Ascending aorta (tissue), 2 donors: Measurements from ENCODE around the gene RANBP3. TPM values are rescaled to one million over a fixed set of nuclear protein-coding genes. Genes with fewer than 3 reads are reported as not detected.

ENCODE experiments used
- DNase-seq, 2 donors: peaks; one replicate each; pipeline ENCODE4 v3.0.0-alpha.2; 2019; ENCODE audit warnings: low spot score in 2 of 2
- H3K27ac ChIP-seq, 2 donors: fragments of 200-600 bp; sonication (generic); one replicate each; pipeline ENCODE4 v1.5.1; 2016 to 2017; ENCODE audit warnings: mild to moderate bottlenecking in 1 of 2
- H3K27me3 ChIP-seq: fragments of 200-600 bp; sonication (generic); one replicate; pipeline ENCODE4 v1.5.1; 2017
- H3K36me3 ChIP-seq, 2 donors: fragments of 200-600 bp; sonication (generic); one replicate each; pipeline ENCODE4 v1.5.1; 2016
- H3K4me1 ChIP-seq, 2 donors: fragments of 200-600 bp; sonication (generic); one replicate each; pipeline ENCODE4 v1.5.1; 2016 to 2017; ENCODE audit warnings: mild to moderate bottlenecking in 1 of 2
- H3K4me3 ChIP-seq, 2 donors: fragments of 200-600 bp; sonication (generic); one replicate each; pipeline ENCODE4 v1.5.1; 2016 to 2017; ENCODE audit warnings: mild to moderate bottlenecking in 1 of 2
- H3K9me3 ChIP-seq, 2 donors: fragments of 200-600 bp; sonication (generic); one replicate each; pipeline ENCODE4 v1.5.1; 2016
- intact Hi-C: fragments of 100-400 bp; cut with DNase I; formaldehyde crosslinking; loops from one replicate; pipeline ENCODE4 v1.15.1; 2023
- total RNA-seq: library from RNA; depleted of rRNA; stranded (reverse); fragments of >200 nt; gene quantifications from one replicate; pipeline ENCODE4 v1.1.0, GENCODE V29; 2016
- TF ChIP-seq, protein P1 (sequence below), 3 experiments: fragments of 200-600 bp in 2 of 3; fragments of 450-650 bp in 1 of 3; sonication (generic) in 2 of 3; IDR thresholded peaks; one replicate each; pipeline ENCODE4 v1.5.1; 2016 to 2019; ENCODE audit warnings: antibody characterized with exemption in 3 of 3, mild to moderate bottlenecking in 1 of 3, moderate library complexity in 1 of 3

Gene RANBP3
- total RNA-seq, 1 donor from 2014 or later: 48.0 TPM

DNA sequence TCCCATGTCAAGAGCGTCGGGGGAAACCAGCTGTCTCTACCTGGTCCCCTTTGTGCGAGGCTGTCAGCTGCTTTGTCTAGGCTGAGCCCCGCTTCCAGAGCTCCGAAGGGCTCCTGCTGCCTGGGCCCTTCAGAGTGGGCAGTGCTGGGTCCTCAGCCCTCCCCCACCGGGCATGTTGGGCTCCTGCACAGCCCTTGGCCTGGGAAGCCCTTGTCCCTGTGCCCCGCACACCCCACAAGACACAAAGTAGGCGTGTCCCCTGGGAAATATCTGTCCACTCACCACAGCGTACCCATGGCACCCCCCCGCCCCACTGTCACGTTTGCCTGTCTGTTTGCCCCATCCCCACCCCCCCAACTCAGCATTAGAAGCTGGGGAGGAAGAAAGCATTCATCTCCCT lies 39.6 kb upstream of the RANBP3 start:
- TF ChIP-seq, protein P1, sequence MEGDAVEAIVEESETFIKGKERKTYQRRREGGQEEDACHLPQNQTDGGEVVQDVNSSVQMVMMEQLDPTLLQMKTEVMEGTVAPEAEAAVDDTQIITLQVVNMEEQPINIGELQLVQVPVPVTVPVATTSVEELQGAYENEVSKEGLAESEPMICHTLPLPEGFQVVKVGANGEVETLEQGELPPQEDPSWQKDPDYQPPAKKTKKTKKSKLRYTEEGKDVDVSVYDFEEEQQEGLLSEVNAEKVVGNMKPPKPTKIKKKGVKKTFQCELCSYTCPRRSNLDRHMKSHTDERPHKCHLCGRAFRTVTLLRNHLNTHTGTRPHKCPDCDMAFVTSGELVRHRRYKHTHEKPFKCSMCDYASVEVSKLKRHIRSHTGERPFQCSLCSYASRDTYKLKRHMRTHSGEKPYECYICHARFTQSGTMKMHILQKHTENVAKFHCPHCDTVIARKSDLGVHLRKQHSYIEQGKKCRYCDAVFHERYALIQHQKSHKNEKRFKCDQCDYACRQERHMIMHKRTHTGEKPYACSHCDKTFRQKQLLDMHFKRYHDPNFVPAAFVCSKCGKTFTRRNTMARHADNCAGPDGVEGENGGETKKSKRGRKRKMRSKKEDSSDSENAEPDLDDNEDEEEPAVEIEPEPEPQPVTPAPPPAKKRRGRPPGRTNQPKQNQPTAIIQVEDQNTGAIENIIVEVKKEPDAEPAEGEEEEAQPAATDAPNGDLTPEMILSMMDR (IDR thresholded peaks at IDR 0.05): no peak
- Histone ChIP-seq H3K27me3 (no peaks in the 10 kb centered on the region), H3K4me3 (no peak overlapping the region), H3K36me3 (peaks cover 0 to 36% of the 10 kb centered on the region in 2 donors), H3K4me1 (no peaks in the 10 kb centered on the region), H3K27ac (no peak overlapping the region), H3K9me3 (no peaks in the 10 kb centered on the region)
- no peak for DNase-seq
- intact Hi-C loops: no loop called here

DNA sequence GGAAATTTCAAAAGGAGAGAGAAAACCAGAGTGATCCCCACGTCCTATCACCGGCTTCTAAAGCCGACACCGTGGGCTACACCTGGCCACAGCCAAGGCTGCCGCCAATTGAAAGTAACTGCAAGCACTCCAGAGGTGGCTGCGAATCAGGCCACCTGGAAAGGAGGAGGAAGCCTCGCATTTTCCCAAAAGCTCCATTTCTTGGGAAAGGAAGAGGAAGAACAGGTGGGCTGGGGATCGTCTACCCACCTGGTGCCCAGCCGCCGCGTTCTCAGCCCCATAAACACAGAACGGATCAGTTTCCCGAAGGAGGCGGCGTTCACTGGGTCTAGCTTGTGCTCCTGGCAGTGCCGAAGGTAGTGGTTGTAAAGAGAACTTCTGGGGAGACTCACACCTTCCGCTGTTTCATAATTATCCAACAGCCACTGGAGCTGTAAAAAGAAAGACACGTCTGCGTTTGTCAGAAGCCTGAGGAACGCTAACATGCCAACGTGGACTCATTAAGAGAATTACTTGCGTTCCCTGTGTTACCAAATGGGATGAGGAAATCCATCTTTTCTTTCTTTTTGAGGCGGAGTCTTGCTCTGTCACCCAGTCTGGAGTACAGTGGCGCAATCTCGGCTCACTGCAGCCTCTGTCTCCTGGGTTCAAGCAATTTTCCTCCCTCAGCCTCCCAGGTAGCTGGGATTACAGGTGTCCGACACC lies 38.1 kb upstream of the RANBP3 start:
- Histone ChIP-seq H3K36me3 (peaks cover 0 to 51% of the 10 kb centered on the region in 2 donors), H3K9me3 (no peaks in the 10 kb centered on the region), H3K27ac (no peak overlapping the region), H3K4me3 (no peak overlapping the region), H3K4me1 (no peaks in the 10 kb centered on the region), H3K27me3 (no peaks in the 10 kb centered on the region)
- TF ChIP-seq, protein P1 (IDR thresholded peaks at IDR 0.05): no peak
- intact Hi-C loops: no loop called here
- no peak for DNase-seq

DNA sequence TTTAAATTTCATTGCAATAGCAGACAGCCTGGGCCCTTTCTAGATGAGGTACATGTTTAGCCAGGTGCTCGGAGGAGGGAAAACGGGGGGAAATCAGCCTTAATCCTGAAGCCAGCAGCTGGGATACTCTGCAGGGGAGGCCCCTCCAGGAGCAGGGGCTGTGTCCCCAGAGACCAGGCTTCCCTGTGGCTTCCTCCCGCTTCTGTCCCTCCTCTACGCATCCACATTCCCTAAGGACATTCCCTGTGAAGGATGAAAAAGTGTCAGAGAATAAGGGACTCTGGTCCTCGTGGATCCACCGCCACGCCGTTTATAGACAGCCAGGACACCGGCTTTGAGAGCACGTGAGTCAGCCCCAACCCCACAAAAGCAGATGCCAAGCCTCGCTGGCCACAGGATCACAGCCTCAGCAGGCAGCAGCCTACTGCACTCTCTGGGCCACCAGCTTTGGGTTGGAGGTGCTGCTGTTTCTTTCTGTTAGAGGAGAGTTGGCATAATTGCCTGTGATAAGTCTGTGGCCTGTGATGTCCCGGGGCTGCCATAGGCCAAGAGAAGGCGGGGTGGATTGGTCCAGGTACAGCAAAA lies 36.7 kb upstream of the RANBP3 start:
- H3K36me3 ChIP-seq: peaks cover 0 to 55% of the 10 kb centered on the region in 2 donors
- no peaks in the 10 kb centered on the region for H3K27me3 ChIP-seq
- H3K4me1 ChIP-seq: no peaks in the 10 kb centered on the region
- TF ChIP-seq, protein P1 (IDR thresholded peaks at IDR 0.05): no peak
- no peak overlapping the region for H3K27ac ChIP-seq
- no peaks in the 10 kb centered on the region for H3K9me3 ChIP-seq
- no peak for DNase-seq
- H3K4me3 ChIP-seq: no peak overlapping the region
- intact Hi-C loops: no loop called here

DNA sequence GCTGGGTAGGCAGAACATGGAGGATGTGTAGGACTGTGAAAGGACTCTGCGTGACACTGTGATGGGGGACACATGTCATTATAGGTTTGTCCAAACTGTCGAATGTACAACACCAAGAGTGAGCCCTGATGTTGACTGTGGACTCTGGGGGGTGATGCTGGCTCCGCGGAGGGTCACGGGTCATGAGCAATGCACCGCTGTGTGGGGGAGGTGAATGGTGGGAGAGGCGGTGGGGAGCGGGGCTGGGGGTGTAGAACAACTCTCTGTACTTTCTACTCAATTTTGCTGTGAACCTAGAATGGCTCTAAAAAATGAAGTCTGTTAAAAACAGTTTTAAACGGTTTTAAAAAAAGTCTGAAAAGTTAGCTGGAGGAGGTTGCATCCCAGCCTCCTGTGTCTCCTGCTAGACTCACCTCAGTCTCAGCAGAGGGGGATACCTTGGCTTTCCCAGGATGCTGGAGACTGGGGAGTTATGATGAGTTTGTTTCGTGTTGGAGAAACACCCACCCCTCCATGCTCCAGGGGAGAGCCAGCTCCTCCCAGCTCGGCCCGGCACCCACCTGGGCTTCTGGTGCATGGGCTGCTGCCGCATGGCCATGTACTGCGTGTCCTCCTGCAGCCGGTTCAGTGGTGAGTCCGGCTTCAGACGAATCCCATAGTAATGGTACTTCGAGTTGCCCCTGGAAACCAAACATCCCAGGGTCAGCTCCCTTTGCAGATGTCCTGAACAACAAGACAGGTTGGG lies 34.7 kb upstream of the RANBP3 start:
- DNase-seq: no peak

DNA sequence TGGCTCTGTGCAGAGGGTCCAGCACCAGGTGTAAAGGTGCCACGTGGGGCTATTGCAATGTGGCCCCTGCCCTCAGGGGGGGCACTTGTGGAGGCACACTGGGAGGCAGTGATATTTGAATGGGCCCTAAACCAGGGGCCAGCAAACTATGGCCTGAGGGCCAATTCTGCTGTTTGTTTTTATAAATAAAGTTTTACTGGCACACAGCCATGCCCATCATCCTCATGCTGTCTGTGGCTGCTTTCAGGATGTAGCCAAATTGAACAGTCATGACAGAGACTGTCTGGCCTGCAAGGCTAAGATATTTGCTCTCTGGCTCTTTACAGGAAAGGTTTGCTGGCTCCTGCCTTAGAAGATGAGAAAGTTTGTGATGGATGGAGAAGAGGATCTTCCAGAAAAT lies 33.9 kb upstream of the RANBP3 start:
- Histone ChIP-seq H3K27ac (no peak overlapping the region), H3K9me3 (no peaks in the 10 kb centered on the region), H3K27me3 (no peaks in the 10 kb centered on the region), H3K36me3 (peaks cover 0 to 72% of the 10 kb centered on the region in 2 donors), H3K4me1 (no peaks in the 10 kb centered on the region), H3K4me3 (no peak overlapping the region)
- intact Hi-C loops: no loop called here
- DNase-seq: no peak
- TF ChIP-seq, protein P1 (IDR thresholded peaks at IDR 0.05): no peak

More for the DNA sequence above, 34.7 kb upstream of the RANBP3 start:
- TF ChIP-seq, protein P1 (IDR thresholded peaks at IDR 0.05): no peak
- Histone ChIP-seq H3K4me1 (no peaks in the 10 kb centered on the region), H3K4me3 (no peak overlapping the region), H3K27me3 (no peaks in the 10 kb centered on the region), H3K9me3 (no peaks in the 10 kb centered on the region), H3K27ac (no peak overlapping the region), H3K36me3 (peaks cover 0 to 65% of the 10 kb centered on the region in 2 donors)
- intact Hi-C loops: no loop called here
